Kidney capillary endothelial cell (primary cell): ENCODE results near the gene ABHD3.
"Not testable (repeated sequence)": the region's sequence is repeated elsewhere in the genome, so short reads cannot be mapped to it uniquely, and the experiment has no call there.

ENCODE experiments used
- DNase-seq: peaks from one replicate; pipeline ENCODE4 v3.0.0-alpha.2; 2018; ENCODE audit warnings: low spot score

Gene ABHD3

GRCh38 chr18:21703241-21703820, 1.2 kb downstream of the ABHD3 start:
- DNase-seq, result no peak

- DNase-seq, result no peak
These were observed 2.0 kb downstream of the ABHD3 start for GRCh38 chr18:21702602-21703001.

GRCh38 chr18:21701621-21702020, 3.0 kb downstream of the ABHD3 start:
- DNase-seq, result no peak

- DNase-seq, result no peak
These were observed 4.0 kb downstream of the ABHD3 start for GRCh38 chr18:21700528-21701075.

- DNase-seq, result no peak
These were observed 11.3 kb downstream of the ABHD3 start for GRCh38 chr18:21693322-21693721.

GRCh38 chr18:21689736-21690135, 14.8 kb downstream of the ABHD3 start:
- DNase-seq, result no peak

- DNase-seq, result no peak
These were observed 18.1 kb downstream of the ABHD3 start for GRCh38 chr18:21686282-21687105.

- not testable (repeated sequence) for DNase-seq
These were observed 19.0 kb downstream of the ABHD3 start for GRCh38 chr18:21685556-21685981.

- DNase-seq, result no peak
These were observed 19.8 kb downstream of the ABHD3 start for GRCh38 chr18:21684731-21685130.

GRCh38 chr18:21682371-21683051, 22.1 kb downstream of the ABHD3 start:
- no peak for DNase-seq

GRCh38 chr18:21680161-21680560, 24.4 kb downstream of the ABHD3 start:
- no peak for DNase-seq

- DNase-seq, result peak; percentile 48
These were observed 25.7 kb downstream of the ABHD3 start for GRCh38 chr18:21678859-21679258.

GRCh38 chr18:21675354-21675753, 29.2 kb downstream of the ABHD3 start:
- not testable (repeated sequence) for DNase-seq

- no peak for DNase-seq
These were observed 31.9 kb downstream of the ABHD3 start for GRCh38 chr18:21672521-21673267.

GRCh38 chr18:21669736-21670285, 34.8 kb downstream of the ABHD3 start:
- peak; percentile 25 for DNase-seq

- DNase-seq, result no peak
These were observed 40.5 kb downstream of the ABHD3 start for GRCh38 chr18:21664069-21664468.

GRCh38 chr18:21663578-21663977, 41.0 kb downstream of the ABHD3 start:
- DNase-seq, result no peak

GRCh38 chr18:21662581-21662980, 42.0 kb downstream of the ABHD3 start:
- no peak for DNase-seq

GRCh38 chr18:21660078-21660477, 44.5 kb downstream of the ABHD3 start:
- no peak for DNase-seq

GRCh38 chr18:21656402-21656801, 48.2 kb downstream of the ABHD3 start:
- DNase-seq, result no peak

GRCh38 chr18:21653361-21653760, 51.2 kb downstream of the ABHD3 start:
- no peak for DNase-seq

GRCh38 chr18:21652073-21652472, 52.5 kb downstream of the ABHD3 start:
- no peak for DNase-seq
